RWPE2 (cell line): Measurements from ENCODE around the gene MLIP.

Experiments
- ATAC-seq: fragments of 200-7000 bp; cut with Tn5 transposase; 3 replicates; pipeline ENCODE4 v1.9.1; 2021; ENCODE audit warnings: low read depth
- DNase-seq: peaks from one replicate; pipeline ENCODE4 v3.0.0-alpha.2; 2020; ENCODE audit warnings: low spot score
- H3K27ac ChIP-seq: fragments of 450-650 bp; 2 replicates; pipeline ENCODE4 v1.5.1; 2017; ENCODE audit warnings: mild to moderate bottlenecking; ENCODE audit not compliant: poor library complexity, severe bottlenecking
- H3K27me3 ChIP-seq: fragments of 250-450 bp; sonication (Bioruptor Pico); 2 replicates; pipeline ENCODE4 v1.5.1; 2021; ENCODE audit warnings: mild to moderate bottlenecking, moderate library complexity; ENCODE audit not compliant: insufficient read depth, poor library complexity, severe bottlenecking
- H3K36me3 ChIP-seq: fragments of 250-450 bp; sonication (Bioruptor Pico); 2 replicates; pipeline ENCODE4 v1.5.1; 2020; ENCODE audit warnings: low read depth, mild to moderate bottlenecking, moderate library complexity
- H3K4me1 ChIP-seq: fragments of 250-450 bp; sonication (Bioruptor Pico); 2 replicates; pipeline ENCODE4 v1.5.1; 2021; ENCODE audit warnings: mild to moderate bottlenecking, moderate library complexity; ENCODE audit not compliant: insufficient read depth, poor library complexity, severe bottlenecking
- H3K4me3 ChIP-seq: fragments of 250-450 bp; sonication (Bioruptor Pico); 2 replicates; pipeline ENCODE4 v1.5.1; 2021; ENCODE audit warnings: mild to moderate bottlenecking, moderate library complexity; ENCODE audit not compliant: severe bottlenecking
- H3K9me3 ChIP-seq: fragments of 250-450 bp; sonication (Bioruptor Pico); 2 replicates; pipeline ENCODE4 v1.5.1; 2021; ENCODE audit warnings: mild to moderate bottlenecking, moderate library complexity; ENCODE audit not compliant: severe bottlenecking
- CTCF ChIP-seq: fragments of 450-650 bp; IDR thresholded peaks from one replicate; pipeline ENCODE4 v1.5.1; 2017; ENCODE audit warnings: mild to moderate bottlenecking, moderate library complexity; ENCODE audit not compliant: poor library complexity, severe bottlenecking

MLIP gene

GRCh38 chr6:54072635-54073313 lies 38.5 kb upstream of the MLIP start:
- DNase-seq, result no peak
- ATAC-seq, result no peak
- no peak for TF ChIP-seq CTCF

GRCh38 chr6:54073487-54073886 lies 37.8 kb upstream of the MLIP start:
- Histone ChIP-seq H3K4me1 (peaks cover 6% of the 10 kb centered on the region), H3K36me3 (no peaks in the 10 kb centered on the region), H3K27me3 (no peaks in the 10 kb centered on the region), H3K27ac (no peak overlapping the region), H3K9me3 (no peaks in the 10 kb centered on the region), H3K4me3 (no peak overlapping the region)
- TF ChIP-seq CTCF, result no peak
- ATAC-seq, result no peak
- no peak for DNase-seq

More at GRCh38 chr6:54072635-54073313, 38.5 kb upstream of the MLIP start:
- Histone ChIP-seq H3K36me3 (no peaks in the 10 kb centered on the region), H3K4me1 (peaks cover 6% of the 10 kb centered on the region), H3K9me3 (no peaks in the 10 kb centered on the region), H3K27ac (no peak overlapping the region), H3K4me3 (no peak overlapping the region), H3K27me3 (no peaks in the 10 kb centered on the region)

- no peaks in the 10 kb centered on the region for H3K27me3 ChIP-seq
- TF ChIP-seq CTCF, result no peak
- no peaks in the 10 kb centered on the region for H3K9me3 ChIP-seq
- H3K36me3 ChIP-seq, result no peaks in the 10 kb centered on the region
- DNase-seq (no peak), ATAC-seq (no peak)
- peaks cover 6% of the 10 kb centered on the region for H3K4me1 ChIP-seq
- H3K27ac ChIP-seq, result no peak overlapping the region
- no peak overlapping the region for H3K4me3 ChIP-seq
Measured at GRCh38 chr6:54074109-54074508, 37.1 kb upstream of the MLIP start.

- Histone ChIP-seq H3K9me3 (no peaks in the 10 kb centered on the region), H3K27ac (no peak overlapping the region), H3K4me1 (peaks cover 6% of the 10 kb centered on the region), H3K4me3 (no peak overlapping the region), H3K27me3 (no peaks in the 10 kb centered on the region), H3K36me3 (no peaks in the 10 kb centered on the region)
- no peak for TF ChIP-seq CTCF
- ATAC-seq (no peak), DNase-seq (no peak)
Measured at GRCh38 chr6:54074578-54075195, 36.6 kb upstream of the MLIP start.
